Measurements from ENCODE around the gene GABRD.
"Not testable (repeated sequence)": the region's sequence is repeated elsewhere in the genome, so short reads cannot be mapped to it uniquely, and the experiment has no call there.

GABRD gene

DNA sequence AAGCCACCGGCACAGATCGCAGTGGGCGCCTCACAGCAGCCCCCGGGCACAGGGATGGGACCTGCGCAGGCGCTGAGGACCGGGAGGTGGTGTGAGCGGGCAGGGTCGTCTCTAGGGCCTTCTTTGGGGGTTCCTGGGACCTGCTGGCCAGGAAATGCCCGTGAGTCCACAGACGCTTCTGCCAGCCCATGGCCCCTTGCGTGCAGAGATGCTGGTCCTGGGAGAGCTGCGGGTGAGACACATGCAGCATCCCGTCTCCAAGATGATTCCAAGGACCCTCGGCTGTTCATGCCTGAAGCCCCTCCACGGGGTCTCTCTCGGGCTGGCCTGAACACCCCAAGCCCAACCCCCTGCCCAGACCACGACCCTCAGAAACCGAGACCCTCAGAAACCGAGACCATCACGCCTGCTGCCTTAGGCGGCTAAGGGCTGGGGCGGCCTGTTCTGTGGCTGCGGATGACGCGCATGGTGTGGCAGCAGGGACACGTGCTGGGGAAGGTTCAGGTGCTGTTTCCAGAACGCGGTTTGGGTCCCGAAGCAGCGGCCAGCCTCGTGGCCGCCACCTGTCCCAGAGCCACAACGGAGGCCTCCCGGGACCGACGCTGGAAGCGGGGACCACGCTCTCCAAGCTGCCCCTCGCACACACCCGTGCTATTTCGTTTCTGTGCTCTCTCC, 38.5 kb upstream of the GABRD start:
- Histone ChIP-seq H2AFZ (ENCODE audit: low read depth) (no peak overlapping the region), H4K20me1 (ENCODE audit: insufficient read depth) (no peaks in the 10 kb centered on the region), H3K4me3 (IDR thresholded peaks at IDR 0.05; ENCODE audit: insufficient read depth, low read depth, low read length) (no peak overlapping the region), H3K27ac (no peak overlapping the region), H3K4me1 (ENCODE audit: low read depth, poor library complexity, severe bottlenecking) (no peaks in the 10 kb centered on the region), H3K36me3 (ENCODE audit: insufficient read depth) (no peaks in the 10 kb centered on the region), H3K79me2 (ENCODE audit: insufficient read depth, low read depth) (no peaks in the 10 kb centered on the region), H3K4me2 (no peak overlapping the region), H3K27me3 (ENCODE audit: insufficient read depth, low read depth) (peaks cover 50% of the 10 kb centered on the region), H3K9ac (no peak overlapping the region)
- TF ChIP-seq, protein P1, sequence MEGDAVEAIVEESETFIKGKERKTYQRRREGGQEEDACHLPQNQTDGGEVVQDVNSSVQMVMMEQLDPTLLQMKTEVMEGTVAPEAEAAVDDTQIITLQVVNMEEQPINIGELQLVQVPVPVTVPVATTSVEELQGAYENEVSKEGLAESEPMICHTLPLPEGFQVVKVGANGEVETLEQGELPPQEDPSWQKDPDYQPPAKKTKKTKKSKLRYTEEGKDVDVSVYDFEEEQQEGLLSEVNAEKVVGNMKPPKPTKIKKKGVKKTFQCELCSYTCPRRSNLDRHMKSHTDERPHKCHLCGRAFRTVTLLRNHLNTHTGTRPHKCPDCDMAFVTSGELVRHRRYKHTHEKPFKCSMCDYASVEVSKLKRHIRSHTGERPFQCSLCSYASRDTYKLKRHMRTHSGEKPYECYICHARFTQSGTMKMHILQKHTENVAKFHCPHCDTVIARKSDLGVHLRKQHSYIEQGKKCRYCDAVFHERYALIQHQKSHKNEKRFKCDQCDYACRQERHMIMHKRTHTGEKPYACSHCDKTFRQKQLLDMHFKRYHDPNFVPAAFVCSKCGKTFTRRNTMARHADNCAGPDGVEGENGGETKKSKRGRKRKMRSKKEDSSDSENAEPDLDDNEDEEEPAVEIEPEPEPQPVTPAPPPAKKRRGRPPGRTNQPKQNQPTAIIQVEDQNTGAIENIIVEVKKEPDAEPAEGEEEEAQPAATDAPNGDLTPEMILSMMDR (conservative IDR thresholded peaks at IDR 0.05; ENCODE audit: low read depth, low read length): no peak

DNA sequence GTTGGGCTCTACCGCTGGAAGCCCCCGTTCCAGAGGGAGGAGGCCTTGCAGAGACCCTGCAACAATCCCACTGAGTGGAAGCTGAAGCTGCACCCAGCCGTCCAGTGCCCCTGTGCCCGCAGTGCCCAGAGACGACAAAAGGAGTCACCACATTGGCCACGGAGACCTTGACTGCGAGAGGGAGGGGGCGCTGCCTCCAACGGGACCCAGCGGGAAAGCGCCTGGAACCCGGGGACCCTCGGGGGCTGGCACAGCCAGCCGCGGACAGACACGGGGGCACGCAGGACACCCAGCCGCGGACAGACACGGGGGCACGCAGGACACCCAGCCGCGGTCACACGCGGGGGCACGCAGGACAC, 38.0 kb upstream of the GABRD start:
- Histone ChIP-seq H4K20me1 (ENCODE audit: insufficient read depth) (no peaks in the 10 kb centered on the region), H3K4me2 (no peak overlapping the region), H3K4me1 (ENCODE audit: low read depth, poor library complexity, severe bottlenecking) (no peaks in the 10 kb centered on the region), H3K27ac (no peak overlapping the region), H3K27me3 (ENCODE audit: insufficient read depth, low read depth) (peaks cover 50% of the 10 kb centered on the region), H3K79me2 (ENCODE audit: insufficient read depth, low read depth) (no peaks in the 10 kb centered on the region), H3K9ac (no peak overlapping the region), H3K36me3 (ENCODE audit: insufficient read depth) (no peaks in the 10 kb centered on the region), H3K4me3 (IDR thresholded peaks at IDR 0.05; ENCODE audit: insufficient read depth, low read depth, low read length) (no peak overlapping the region), H2AFZ (ENCODE audit: low read depth) (no peak overlapping the region)
- TF ChIP-seq, protein P1 (conservative IDR thresholded peaks at IDR 0.05; ENCODE audit: low read depth, low read length): no peak

DNA sequence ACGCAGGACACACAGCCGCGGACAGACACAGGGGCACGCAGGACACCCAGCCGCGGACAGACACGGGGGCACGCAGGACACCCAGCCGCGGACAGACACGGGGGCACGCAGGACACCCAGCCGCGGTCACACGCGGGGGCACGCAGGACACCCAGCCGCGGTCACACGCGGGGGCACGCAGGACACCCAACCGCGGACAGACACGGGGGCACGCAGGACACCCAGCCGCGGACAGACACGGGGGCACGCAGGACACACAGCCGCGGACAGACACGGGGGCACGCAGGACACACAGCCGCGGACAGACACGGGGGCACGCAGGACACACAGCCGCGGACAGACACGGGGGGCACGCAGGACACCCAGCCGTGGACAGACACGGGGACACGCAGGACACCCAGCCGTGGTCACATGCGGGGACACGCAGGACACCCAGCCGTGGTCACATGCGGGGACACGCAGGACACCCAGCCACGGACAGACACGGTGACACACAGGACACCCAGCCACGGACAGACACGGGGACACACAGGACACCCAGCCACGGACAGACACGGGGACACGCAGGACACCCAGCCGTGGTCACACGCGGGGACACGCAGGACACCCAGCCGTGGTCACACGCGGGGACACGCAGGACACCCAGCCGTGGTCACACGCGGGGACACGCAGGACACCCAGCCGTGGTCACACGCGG, 37.4 kb upstream of the GABRD start:
- H3K4me2 ChIP-seq, H3K9ac ChIP-seq: not testable (repeated sequence)

DNA sequence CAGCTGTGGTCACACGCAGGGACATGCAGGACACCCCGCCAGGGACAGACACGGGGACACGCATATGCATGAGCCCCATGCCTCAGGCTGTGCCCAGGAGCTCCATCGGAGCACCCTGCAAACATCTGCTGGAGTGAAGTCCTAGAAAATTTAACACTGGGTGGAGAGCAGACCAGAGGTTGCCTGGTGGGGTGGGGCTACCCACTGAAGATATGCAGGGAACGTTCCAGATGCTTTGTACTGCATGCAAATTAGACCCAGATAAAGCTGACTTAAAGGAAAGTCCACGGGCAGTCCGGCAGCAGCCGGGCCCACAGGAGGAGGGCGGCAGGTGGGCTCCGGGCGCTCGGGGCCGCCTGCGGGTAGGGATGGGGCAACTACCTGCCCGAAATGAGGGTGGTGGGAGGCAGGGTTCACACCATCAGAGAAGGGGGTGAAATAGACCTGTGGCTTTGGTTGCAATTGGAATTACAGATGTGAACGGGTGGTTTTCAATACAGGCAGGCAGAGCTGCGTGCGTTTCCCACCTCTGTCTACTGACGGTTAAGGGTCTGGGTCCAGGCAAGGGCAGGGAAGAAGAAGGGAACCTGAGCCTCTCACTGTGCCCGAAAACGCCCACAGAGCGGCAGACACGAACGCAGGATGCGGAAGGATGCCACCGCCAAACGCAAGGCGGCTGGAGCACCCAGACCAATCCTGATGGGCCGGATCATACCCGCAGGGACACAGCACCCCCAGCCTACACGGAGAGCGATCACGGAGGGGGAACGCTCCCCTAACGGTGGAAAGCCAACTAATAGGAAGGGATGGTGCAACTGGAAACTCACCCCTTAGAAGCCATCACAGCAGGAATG, 36.5 kb upstream of the GABRD start:
- no peaks in the 10 kb centered on the region for H3K4me1 ChIP-seq (ENCODE audit: low read depth, poor library complexity, severe bottlenecking)

More for the DNA sequence above, 37.4 kb upstream of the GABRD start:
- peaks cover 47% of the 10 kb centered on the region for H3K27me3 ChIP-seq (ENCODE audit: insufficient read depth, low read depth)
- H2AFZ ChIP-seq (ENCODE audit: low read depth); H4K20me1 ChIP-seq (ENCODE audit: insufficient read depth); H3K4me1 ChIP-seq (ENCODE audit: low read depth, poor library complexity, severe bottlenecking); H3K4me3 ChIP-seq (IDR thresholded peaks at IDR 0.05; ENCODE audit: insufficient read depth, low read depth, low read length); H3K27ac ChIP-seq; H3K79me2 ChIP-seq (ENCODE audit: insufficient read depth, low read depth); H3K36me3 ChIP-seq (ENCODE audit: insufficient read depth): not testable (repeated sequence)

More for the DNA sequence above, 36.5 kb upstream of the GABRD start:
- no peak overlapping the region for H3K9ac ChIP-seq
- H3K27me3 ChIP-seq (ENCODE audit: insufficient read depth, low read depth): peaks cover 47% of the 10 kb centered on the region
- no peaks in the 10 kb centered on the region for H3K79me2 ChIP-seq (ENCODE audit: insufficient read depth, low read depth)
- no peak overlapping the region for H3K4me2 ChIP-seq
- TF ChIP-seq, protein P1 (conservative IDR thresholded peaks at IDR 0.05; ENCODE audit: low read depth, low read length): no peak
- no peaks in the 10 kb centered on the region for H4K20me1 ChIP-seq (ENCODE audit: insufficient read depth)
- H3K4me3 ChIP-seq (IDR thresholded peaks at IDR 0.05; ENCODE audit: insufficient read depth, low read depth, low read length): no peak overlapping the region
- no peak overlapping the region for H2AFZ ChIP-seq (ENCODE audit: low read depth)
- H3K36me3 ChIP-seq (ENCODE audit: insufficient read depth): no peaks in the 10 kb centered on the region
- no peak overlapping the region for H3K27ac ChIP-seq

Data from KMS-11 (cell line).